Sigmoid colon (tissue), 7 donors: ENCODE results near the gene PCDH20. TPM values are rescaled to one million over a fixed set of nuclear protein-coding genes. Genes with fewer than 3 reads are reported as not detected.

ENCODE experiments used
- DNase-seq: peaks from one replicate; pipeline ENCODE4 v3.0.0-alpha.2; 2019
- H3K27ac ChIP-seq, 4 donors: fragments of 200-600 bp; sonication (generic); one replicate each; pipeline ENCODE4 v1.5.1; 2016 to 2019; ENCODE audit warnings: mild to moderate bottlenecking in 1 of 4
- H3K27me3 ChIP-seq, 3 donors: fragments of 200-600 bp; sonication (generic); one replicate each; pipeline ENCODE4 v1.5.1; 2019; ENCODE audit warnings: mild to moderate bottlenecking in 1 of 3
- H3K36me3 ChIP-seq, 4 donors: fragments of 200-600 bp; sonication (generic); one replicate each; pipeline ENCODE4 v1.5.1; 2016 to 2019
- H3K4me1 ChIP-seq, 4 donors: fragments of 200-600 bp; sonication (generic); one replicate each; pipeline ENCODE4 v1.5.1; 2017 to 2019
- H3K4me3 ChIP-seq, 4 donors: fragments of 200-600 bp; sonication (generic); one replicate each; pipeline ENCODE4 v1.5.1; 2017 to 2019; ENCODE audit warnings: mild to moderate bottlenecking in 2 of 4, moderate library complexity in 1 of 4
- H3K9me3 ChIP-seq, 4 donors: fragments of 200-600 bp in 3 of 4; sonication (generic) in 3 of 4; one replicate each; pipeline versions ENCODE4 v1.5.1 to v1.6.1; 2013 to 2019
- CTCF ChIP-seq, 4 experiments: fragments of 450-650 bp in 3 of 4; fragments of 200-600 bp in 1 of 4; IDR thresholded peaks; one replicate each; pipeline ENCODE4 v1.5.1; 2016 to 2019; ENCODE audit warnings: antibody characterized with exemption in 4 of 4, mild to moderate bottlenecking in 3 of 4, moderate library complexity in 2 of 4
- EP300 ChIP-seq, 4 donors: sonication (generic); formaldehyde crosslinking; IDR thresholded peaks; one replicate each; pipeline ENCODE4 v1.6.1; 2017; ENCODE audit warnings: antibody characterized with exemption in 4 of 4
- POLR2A ChIP-seq, 2 donors: fragments of 450-650 bp; IDR thresholded peaks; one replicate each; pipeline ENCODE4 v1.6.1; 2016; ENCODE audit warnings: antibody characterized with exemption in 2 of 2, mild to moderate bottlenecking in 2 of 2, moderate library complexity in 2 of 2
- POLR2AphosphoS5 ChIP-seq, 4 donors: sonication (generic); formaldehyde crosslinking; IDR thresholded peaks; one replicate each; pipeline ENCODE4 v1.6.1; 2017; ENCODE audit warnings: antibody characterized with exemption in 4 of 4
- WGBS, 2 donors: extraction: QIAGEN DNeasy Blood & Tissue Kit; methylation state at CpG; one replicate each; pipeline ENCODE4 v1.1.7; 2013; 5-methylcytosine and 5-hydroxymethylcytosine counted together
- intact Hi-C: fragments of 100-400 bp; cut with DNase I; formaldehyde crosslinking; loops from one replicate; pipeline ENCODE4 v1.15.1; 2023
- polyA plus RNA-seq, 3 donors: library from polyadenylated mRNA; stranded (reverse); fragments of 200-250 nt; gene quantifications; one replicate each; pipeline ENCODE4 v1.2.3, GENCODE V29; 2013
- total RNA-seq, 4 donors: library from RNA; depleted of rRNA; stranded (reverse); fragments of >200 nt; gene quantifications; one replicate each; pipeline ENCODE4 v1.1.0, GENCODE V29; 2016
- donor health status: healthy with polysubstance abuse.
- donor health status: Bipolar disorder and iron deficiency.
- donor health status: healthy.

The PCDH20 gene
- total and polyA plus RNA-seq, 7 donors, result 1.1 to 6.1 (median 2.1) TPM

- intact Hi-C loops, result loop anchor here (10.0 kb wide), 1 partner anchor 759 kb away; no protein-coding TSS in a partner anchor
- Histone ChIP-seq H3K4me1 (peaks cover 0 to 23% (median 10%) of the 10 kb centered on the region in 4 donors), H3K27me3 (peaks cover 0 to 20% (median 6%) of the 10 kb centered on the region in 3 donors), H3K9me3 (no peaks in the 10 kb centered on the region), H3K4me3 (peak overlapping the region; percentile 25 to 48 (median 40)), H3K27ac (no peak overlapping the region), H3K36me3 (no peaks in the 10 kb centered on the region)
- TF ChIP-seq POLR2A (IDR thresholded peaks at IDR 0.05) (no peak), EP300 (IDR thresholded peaks at IDR 0.05) (no peak), CTCF (IDR thresholded peaks at IDR 0.05) (no peak), POLR2AphosphoS5 (IDR thresholded peaks at IDR 0.05) (no peak)
- DNase-seq, result peak; percentile 57
- 8 to 36% methylated on average over 41 of the region's 41 CpGs for WGBS, 2 donors
These were observed 1.8 kb downstream of the PCDH20 start for GRCh38 chr13:61413572-61414535.

- 94 to 100% methylated on average over 1 of the region's 1 CpG for WGBS, 2 donors
- no peak for DNase-seq
- H3K4me3 ChIP-seq, result no peak overlapping the region
- intact Hi-C loops, result loop anchor here (10.0 kb wide), 1 partner anchor 756 kb away; no protein-coding TSS in a partner anchor
- H3K4me1 ChIP-seq, result peaks cover 0 to 23% (median 10%) of the 10 kb centered on the region in 4 donors
- no peaks in the 10 kb centered on the region for H3K36me3 ChIP-seq
- no peaks in the 10 kb centered on the region for H3K9me3 ChIP-seq
- H3K27ac ChIP-seq, result no peak overlapping the region
- no peak for TF ChIP-seq EP300 (IDR thresholded peaks at IDR 0.05)
- TF ChIP-seq POLR2AphosphoS5 (IDR thresholded peaks at IDR 0.05), result no peak
- TF ChIP-seq CTCF (IDR thresholded peaks at IDR 0.05), result peak in 1 of 4 experiments; percentile 32
- TF ChIP-seq POLR2A (IDR thresholded peaks at IDR 0.05), result no peak
- peaks cover 0 to 20% (median 6%) of the 10 kb centered on the region in 3 donors for H3K27me3 ChIP-seq
These were observed 4.9 kb downstream of the PCDH20 start for GRCh38 chr13:61410669-61411297.

DNA sequence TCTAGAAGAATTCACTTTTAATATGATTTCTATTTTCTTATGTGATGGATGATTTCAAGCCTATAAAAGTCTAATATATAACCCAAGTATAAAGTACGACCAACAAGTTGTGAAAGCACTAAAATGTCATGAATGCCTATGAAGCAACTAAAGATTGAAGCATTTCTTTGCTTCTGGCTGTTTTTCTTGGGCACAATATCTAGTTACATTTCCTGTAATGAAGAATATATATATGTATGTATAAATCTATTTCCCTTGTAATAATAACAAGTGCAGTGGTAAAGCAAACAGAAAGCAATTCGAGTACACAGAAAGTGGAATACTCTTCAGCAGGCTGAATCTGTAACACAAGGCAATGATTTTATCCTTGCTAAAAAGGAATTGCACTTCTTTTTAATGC, 5.4 kb downstream of the PCDH20 start:
- H3K4me1 ChIP-seq, result peaks cover 0 to 21% (median 9%) of the 10 kb centered on the region in 4 donors
- intact Hi-C loops, result loop anchor here (10.0 kb wide), 1 partner anchor 755 kb away; no protein-coding TSS in a partner anchor
- H3K9me3 ChIP-seq, result no peaks in the 10 kb centered on the region
- no peaks in the 10 kb centered on the region for H3K36me3 ChIP-seq
- TF ChIP-seq POLR2AphosphoS5 (IDR thresholded peaks at IDR 0.05), result no peak
- TF ChIP-seq POLR2A (IDR thresholded peaks at IDR 0.05), result no peak
- no peak for TF ChIP-seq EP300 (IDR thresholded peaks at IDR 0.05)
- TF ChIP-seq CTCF (IDR thresholded peaks at IDR 0.05), result no peak
- DNase-seq, result no peak
- H3K4me3 ChIP-seq, result no peak overlapping the region
- H3K27me3 ChIP-seq, result peaks cover 0 to 19% (median 6%) of the 10 kb centered on the region in 3 donors
- no peak overlapping the region for H3K27ac ChIP-seq
- 36 to 39% methylated on average over 2 of the region's 2 CpGs for WGBS, 2 donors

- intact Hi-C loops, result no loop called here
- no peak overlapping the region for H3K27ac ChIP-seq
- no peaks in the 10 kb centered on the region for H3K9me3 ChIP-seq
- H3K27me3 ChIP-seq, result peaks cover 0 to 7% (median 4%) of the 10 kb centered on the region in 3 donors
- no peak for DNase-seq
- H3K4me3 ChIP-seq, result no peak overlapping the region
- WGBS, 2 donors, result 0% methylated on average over 1 of the region's 1 CpG
- H3K36me3 ChIP-seq, result no peaks in the 10 kb centered on the region
- H3K4me1 ChIP-seq, result peaks cover 0 to 5% (median 3%) of the 10 kb centered on the region in 4 donors
- TF ChIP-seq POLR2A (IDR thresholded peaks at IDR 0.05) (no peak), EP300 (IDR thresholded peaks at IDR 0.05) (no peak), CTCF (IDR thresholded peaks at IDR 0.05) (no peak), POLR2AphosphoS5 (IDR thresholded peaks at IDR 0.05) (no peak)
These were observed 7.1 kb downstream of the PCDH20 start for GRCh38 chr13:61408571-61408970.
